ENCODE data around the gene RASL12.
"Not testable (repeated sequence)": the region's sequence is repeated elsewhere in the genome, so short reads cannot be mapped to it uniquely, and the experiment has no call there.

Gene RASL12

GRCh38 chr15:65075607-65076395, 8.0 kb upstream of the RASL12 start:
- not testable (repeated sequence) for DNase-seq (ENCODE audit: low read depth)

- not testable (repeated sequence) for DNase-seq (ENCODE audit: low read depth)
These were observed 7.2 kb upstream of the RASL12 start for GRCh38 chr15:65074946-65075345.

- no peak for DNase-seq (ENCODE audit: low read depth)
These were observed 4.8 kb upstream of the RASL12 start for GRCh38 chr15:65072617-65073016.

- no peak for DNase-seq (ENCODE audit: low read depth)
These were observed 4.2 kb upstream of the RASL12 start for GRCh38 chr15:65072027-65072426.

- no peak for DNase-seq (ENCODE audit: low read depth)
These were observed 3.6 kb upstream of the RASL12 start for GRCh38 chr15:65071381-65071811.

GRCh38 chr15:65069779-65070546, 2.2 kb upstream of the RASL12 start:
- no peak for DNase-seq (ENCODE audit: low read depth)

GRCh38 chr15:65069179-65069578, 1.4 kb upstream of the RASL12 start:
- DNase-seq (ENCODE audit: low read depth) = no peak

- no peak for DNase-seq (ENCODE audit: low read depth)
These were observed 605 bp upstream of the RASL12 start for GRCh38 chr15:65068403-65068788.

- DNase-seq (ENCODE audit: low read depth) = no peak
These were observed 510 bp downstream of the RASL12 start for GRCh38 chr15:65067317-65067644.

GRCh38 chr15:65066635-65067316, 1.0 kb downstream of the RASL12 start:
- DNase-seq (ENCODE audit: low read depth) = no peak

- DNase-seq (ENCODE audit: low read depth) = no peak
These were observed 1.7 kb downstream of the RASL12 start for GRCh38 chr15:65066001-65066634.

- no peak for DNase-seq (ENCODE audit: low read depth)
These were observed 5.1 kb downstream of the RASL12 start for GRCh38 chr15:65062726-65063125.

GRCh38 chr15:65062061-65062460, 5.7 kb downstream of the RASL12 start:
- no peak for DNase-seq (ENCODE audit: low read depth)

GRCh38 chr15:65060641-65061397, 7.0 kb downstream of the RASL12 start:
- no peak for DNase-seq (ENCODE audit: low read depth)

GRCh38 chr15:65059931-65060596, 7.7 kb downstream of the RASL12 start:
- no peak for DNase-seq (ENCODE audit: low read depth)

GRCh38 chr15:65059369-65059750, 8.4 kb downstream of the RASL12 start:
- DNase-seq (ENCODE audit: low read depth) = no peak

- DNase-seq (ENCODE audit: low read depth) = no peak
These were observed 9.1 kb downstream of the RASL12 start for GRCh38 chr15:65058394-65059368.

GRCh38 chr15:65057549-65057940, 10.2 kb downstream of the RASL12 start:
- no peak for DNase-seq (ENCODE audit: low read depth)

- no peak for DNase-seq (ENCODE audit: low read depth)
These were observed 10.8 kb downstream of the RASL12 start for GRCh38 chr15:65056868-65057548.

Data from CMK (cell line).